HCT116 (cell line): Measurements from ENCODE around the gene MEFV.

ENCODE experiments used
- EZH2 ChIP-seq: fragments of 200-600 bp; sonication (generic); IDR thresholded peaks from 2 replicates; pipeline ENCODE4 v1.6.1; 2017; ENCODE audit warnings: antibody characterized with exemption, mixed run types
- EZH2phosphoT487 ChIP-seq: fragments of 200-600 bp; IDR thresholded peaks from 2 replicates; pipeline ENCODE4 v1.6.1; 2018; ENCODE audit warnings: antibody characterized with exemption, borderline replicate concordance
- JUND ChIP-seq: IDR thresholded peaks from 2 replicates; pipeline ENCODE4 v1.6.1; 2012
- POLR2A ChIP-seq: IDR thresholded peaks from 2 replicates; pipeline ENCODE4 v1.7.0; 2011; ENCODE audit warnings: borderline replicate concordance; ENCODE audit not compliant: insufficient read depth, insufficient read length; ENCODE audit errors: extremely low read depth
- POLR2AphosphoS5 ChIP-seq: IDR thresholded peaks from 2 replicates; pipeline ENCODE4 v1.6.1; 2011; ENCODE audit warnings: mild to moderate bottlenecking, low read depth, low read length, moderate library complexity
- RAD21 ChIP-seq: IDR thresholded peaks from 2 replicates; pipeline ENCODE4 v1.6.1; 2012; ENCODE audit warnings: low read depth, mild to moderate bottlenecking
- SP1 ChIP-seq: IDR thresholded peaks from 2 replicates; pipeline ENCODE4 v1.6.1; 2012; ENCODE audit warnings: low read depth
- YY1 ChIP-seq: IDR thresholded peaks from 2 replicates; pipeline ENCODE4 v1.6.1; 2011; ENCODE audit warnings: low read length, low read depth, moderate library complexity, mild to moderate bottlenecking; ENCODE audit not compliant: insufficient replicate concordance; ENCODE audit errors: extremely low read depth
- ZFX ChIP-seq: fragments of 450-650 bp; IDR thresholded peaks from 2 replicates; pipeline ENCODE4 v1.6.1; 2017
- TF ChIP-seq, protein P1 (sequence below), 3 experiments: fragments of 200-600 bp in 1 of 3; sonication (generic) in 1 of 3; IDR thresholded peaks in 2 of 3; conservative IDR thresholded peaks in 1 of 3; 2 replicates each; pipeline ENCODE4 v1.5.1; 2012 to 2017; ENCODE audit warnings: low read depth in 2 of 3, low read length in 2 of 3, antibody characterized with exemption in 1 of 3, borderline replicate concordance in 1 of 3, control low read depth in 1 of 3, mild to moderate bottlenecking in 1 of 3, mixed read lengths in 1 of 3, mixed run types in 1 of 3, moderate library complexity in 1 of 3; ENCODE audit not compliant: insufficient read depth in 1 of 3
- TF ChIP-seq, protein P2 (sequence below): IDR thresholded peaks from 2 replicates; pipeline ENCODE4 v1.6.1; 2012

GRCh38 chr16:3194792-3195191 is 61.6 kb downstream of the MEFV start:
- no peak for TF ChIP-seq SP1
- TF ChIP-seq, protein P1, sequence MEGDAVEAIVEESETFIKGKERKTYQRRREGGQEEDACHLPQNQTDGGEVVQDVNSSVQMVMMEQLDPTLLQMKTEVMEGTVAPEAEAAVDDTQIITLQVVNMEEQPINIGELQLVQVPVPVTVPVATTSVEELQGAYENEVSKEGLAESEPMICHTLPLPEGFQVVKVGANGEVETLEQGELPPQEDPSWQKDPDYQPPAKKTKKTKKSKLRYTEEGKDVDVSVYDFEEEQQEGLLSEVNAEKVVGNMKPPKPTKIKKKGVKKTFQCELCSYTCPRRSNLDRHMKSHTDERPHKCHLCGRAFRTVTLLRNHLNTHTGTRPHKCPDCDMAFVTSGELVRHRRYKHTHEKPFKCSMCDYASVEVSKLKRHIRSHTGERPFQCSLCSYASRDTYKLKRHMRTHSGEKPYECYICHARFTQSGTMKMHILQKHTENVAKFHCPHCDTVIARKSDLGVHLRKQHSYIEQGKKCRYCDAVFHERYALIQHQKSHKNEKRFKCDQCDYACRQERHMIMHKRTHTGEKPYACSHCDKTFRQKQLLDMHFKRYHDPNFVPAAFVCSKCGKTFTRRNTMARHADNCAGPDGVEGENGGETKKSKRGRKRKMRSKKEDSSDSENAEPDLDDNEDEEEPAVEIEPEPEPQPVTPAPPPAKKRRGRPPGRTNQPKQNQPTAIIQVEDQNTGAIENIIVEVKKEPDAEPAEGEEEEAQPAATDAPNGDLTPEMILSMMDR (IDR thresholded peaks at IDR 0.05 in 2 of 3, conservative IDR thresholded peaks at IDR 0.05 in 1 of 3; ENCODE audit: borderline replicate concordance in 1 of 3, insufficient read depth in 1 of 3, low read depth in 2 of 3, low read length in 2 of 3) = no peak
- no peak for TF ChIP-seq POLR2A
- TF ChIP-seq ZFX = no peak
- TF ChIP-seq, protein P2, sequence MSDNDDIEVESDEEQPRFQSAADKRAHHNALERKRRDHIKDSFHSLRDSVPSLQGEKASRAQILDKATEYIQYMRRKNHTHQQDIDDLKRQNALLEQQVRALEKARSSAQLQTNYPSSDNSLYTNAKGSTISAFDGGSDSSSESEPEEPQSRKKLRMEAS = no peak
- TF ChIP-seq EZH2 = no peak
- TF ChIP-seq JUND = no peak
- TF ChIP-seq YY1 = no peak
- TF ChIP-seq RAD21 = no peak
- TF ChIP-seq POLR2AphosphoS5 = no peak
- TF ChIP-seq EZH2phosphoT487 = no peak
